Stimulated activated CD8-positive, alpha-beta memory T cell treated with anti-CD3 and anti-CD28 coated beads, Interleukin-4, amount 100 ng/mL, for 4 hours (primary cell): ENCODE results near the gene RELB.
A peak's percentile ranks its signal among the peaks of the same experiment; 100 is the strongest.

Source experiments
- DNase-seq, 2 donors: peaks; one replicate each; pipeline ENCODE4 v3.0.0-alpha.2; 2020; ENCODE audit warnings: low read depth in 2 of 2, low spot score in 1 of 2

RELB gene

DNA sequence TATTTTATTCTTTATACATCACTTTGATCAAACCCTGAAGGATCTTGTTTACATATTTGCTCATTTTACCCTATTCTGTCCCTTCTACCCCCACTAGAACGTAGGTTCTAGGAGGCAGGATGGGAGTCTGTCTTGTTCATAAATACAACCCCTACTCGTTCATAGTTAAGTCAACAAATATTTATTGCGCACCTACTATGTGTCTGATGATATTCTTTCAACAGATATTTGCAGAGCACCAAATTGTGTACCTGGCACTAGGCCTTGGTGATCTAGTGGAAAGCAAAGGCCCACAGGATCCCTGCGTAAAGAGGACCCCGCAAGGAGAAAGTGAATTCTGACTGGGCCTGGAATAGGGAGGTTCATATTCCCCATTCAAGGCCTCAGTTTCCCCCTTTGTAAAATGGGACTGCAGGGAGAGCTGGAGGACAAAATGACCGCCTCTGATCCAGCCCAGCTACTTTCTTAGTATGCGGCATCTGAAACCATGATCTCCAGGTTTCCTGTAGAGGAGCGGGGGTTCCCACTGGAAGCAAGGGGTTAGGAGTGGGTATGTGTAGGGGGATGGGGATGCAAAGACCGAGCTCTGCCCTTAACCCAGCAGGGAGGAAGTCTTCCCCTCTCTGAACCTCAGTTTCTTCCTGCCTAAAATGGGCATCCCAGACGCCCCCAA, 77.3 kb downstream of the RELB start:
- DNase-seq = no peak

DNA sequence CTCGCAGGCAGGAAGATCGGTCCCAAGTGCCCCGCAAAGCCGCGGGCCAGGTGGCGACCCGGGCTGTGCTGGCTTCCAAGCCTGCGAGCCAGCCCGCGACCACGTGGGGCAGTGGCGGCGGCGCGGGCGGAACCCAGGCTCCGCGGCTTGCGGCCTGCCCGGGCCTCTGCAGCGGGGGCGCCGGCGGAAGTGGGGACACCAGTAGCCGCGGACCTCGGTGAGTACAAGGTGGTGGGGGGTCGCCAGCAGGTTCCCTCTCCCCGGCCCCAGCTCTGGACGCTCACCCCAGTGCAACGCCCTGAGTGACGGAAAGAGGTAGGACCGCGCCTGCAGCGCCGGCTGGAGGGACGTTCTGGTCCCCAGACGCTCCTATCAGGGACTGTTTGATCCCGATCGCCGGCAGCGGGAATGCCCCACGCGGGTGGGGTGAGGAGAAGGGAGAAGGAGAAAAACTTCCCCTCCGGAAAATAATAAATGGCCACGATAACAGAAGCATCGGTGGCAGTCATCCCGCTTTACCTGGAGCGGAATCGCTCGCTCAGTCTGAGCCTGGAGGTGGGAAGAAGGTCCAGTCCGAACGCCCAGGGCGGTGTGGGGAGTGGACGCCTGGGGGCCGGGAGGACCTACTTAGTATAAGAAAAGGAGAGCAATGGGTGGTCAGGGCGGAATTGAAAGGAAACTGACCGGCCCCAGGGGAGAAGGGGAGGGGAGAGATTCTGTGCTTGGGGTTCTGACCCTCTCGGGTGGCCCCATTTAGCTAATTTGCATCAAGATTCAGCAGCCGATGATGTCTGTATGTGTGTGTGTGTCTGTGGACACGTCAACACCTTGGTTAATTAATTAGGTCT, 78.0 kb downstream of the RELB start, which contains the start of gene GEMIN7:
Gene GEMIN7 (plus strand): TSS at position 198 of the 848 bp plus-strand sequence. CDS start 10,855 bp downstream, outside the sequence.
- peak; percentile 54 for DNase-seq

DNA sequence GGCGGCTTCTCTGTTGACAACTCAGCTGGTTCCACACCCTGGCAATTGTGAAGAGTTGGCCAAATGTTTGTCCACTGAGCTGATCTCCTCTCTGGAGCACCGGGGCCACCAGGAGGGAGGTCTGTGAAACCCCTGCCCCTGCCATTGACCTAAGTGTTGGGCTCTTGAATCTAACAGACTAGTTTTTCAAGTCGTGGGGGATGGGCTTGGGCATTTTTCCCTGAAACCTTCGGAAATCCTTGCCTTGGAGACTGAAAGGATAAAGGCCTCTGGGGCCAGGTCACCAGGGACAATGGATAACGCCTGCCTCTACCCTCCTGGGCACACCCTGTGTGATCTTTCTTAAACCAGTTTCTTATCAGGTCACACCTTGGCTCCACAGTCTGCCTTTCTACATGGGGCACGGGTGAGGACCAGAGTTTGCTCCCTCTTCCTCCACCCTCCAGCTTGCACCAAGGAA, 78.7 kb downstream of the RELB start:
- no peak for DNase-seq

DNA sequence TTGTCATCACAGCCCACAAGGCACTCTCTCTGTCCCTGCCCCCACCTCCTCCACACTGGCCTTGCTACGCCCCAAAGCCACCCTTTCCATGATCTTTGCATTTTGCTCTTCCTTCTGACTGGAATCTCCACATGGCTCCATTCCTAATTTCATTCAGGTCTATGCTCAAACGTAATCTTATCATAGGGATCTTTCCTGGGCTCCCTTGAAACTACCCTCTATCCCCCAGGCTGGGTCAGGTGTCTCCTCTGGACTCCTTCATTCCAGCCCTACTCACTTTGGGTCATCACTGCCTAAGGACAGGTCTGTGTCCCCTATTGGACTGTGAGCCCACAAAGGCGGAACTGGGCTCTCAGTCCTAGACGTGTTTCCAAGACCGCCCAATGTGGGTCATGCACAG, 80.9 kb downstream of the RELB start:
- DNase-seq = no peak

DNA sequence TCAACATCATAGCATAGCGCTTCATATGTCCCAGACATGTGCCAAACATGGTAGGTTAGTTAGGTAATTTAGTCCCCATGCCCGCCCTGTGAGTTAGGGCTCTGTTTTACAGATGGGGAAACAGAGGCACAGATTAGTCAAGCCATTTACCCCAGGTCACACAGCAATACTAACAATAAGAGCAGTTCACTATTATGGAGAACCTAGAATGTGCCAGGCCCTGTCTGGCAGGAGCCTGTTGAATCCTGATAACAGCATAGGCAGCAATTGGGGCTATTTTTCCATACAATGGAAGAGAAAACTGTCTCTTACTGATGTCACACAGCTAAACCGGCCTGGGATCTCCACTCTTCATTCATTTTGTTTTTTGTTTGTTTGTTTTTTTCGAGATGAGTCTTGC, 85.2 kb downstream of the RELB start:
- no peak for DNase-seq

DNA sequence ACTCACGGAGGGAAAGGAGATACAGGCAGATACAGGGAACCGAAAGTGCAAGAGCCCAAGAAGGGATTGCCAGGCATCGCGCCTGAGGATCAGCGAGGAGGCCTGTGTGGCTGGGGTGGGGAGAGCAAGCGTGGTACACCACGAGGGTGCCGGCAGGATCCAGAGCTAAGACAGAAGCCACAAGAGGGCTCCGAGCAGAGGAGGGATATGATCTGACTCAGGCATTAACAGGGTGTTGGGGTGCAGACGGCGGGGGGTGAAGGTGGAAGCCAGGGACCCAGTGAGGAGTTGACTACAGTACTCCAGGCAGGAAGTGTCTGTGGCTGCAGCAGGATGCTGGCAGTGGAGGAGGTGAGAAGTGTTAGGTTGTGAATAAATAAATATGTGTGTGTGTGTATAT, 86.3 kb downstream of the RELB start:
- peak in 1 of 2 donors; percentile 50 for DNase-seq
